Choroid plexus epithelial cell (primary cell): Measurements from ENCODE around the gene AMBRA1.

ENCODE experiments used
- DNase-seq: peaks from one replicate; pipeline ENCODE4 v3.0.0-alpha.2; 2010; ENCODE audit warnings: low read depth
- H3K4me3 ChIP-seq: 2 replicates; pipeline ENCODE4 v1.5.1; 2011; ENCODE audit warnings: low read depth, mild to moderate bottlenecking, control low read depth, low read length, moderate library complexity
- TF ChIP-seq, protein P1 (sequence below): conservative IDR thresholded peaks from 2 replicates; pipeline ENCODE4 v1.5.1; 2011; ENCODE audit warnings: low read depth, mild to moderate bottlenecking, control low read depth, inconsistent platforms, low read length, moderate library complexity

AMBRA1 gene

GRCh38 chr11:46364056-46364455, 229.8 kb downstream of the AMBRA1 start:
- TF ChIP-seq, protein P1, sequence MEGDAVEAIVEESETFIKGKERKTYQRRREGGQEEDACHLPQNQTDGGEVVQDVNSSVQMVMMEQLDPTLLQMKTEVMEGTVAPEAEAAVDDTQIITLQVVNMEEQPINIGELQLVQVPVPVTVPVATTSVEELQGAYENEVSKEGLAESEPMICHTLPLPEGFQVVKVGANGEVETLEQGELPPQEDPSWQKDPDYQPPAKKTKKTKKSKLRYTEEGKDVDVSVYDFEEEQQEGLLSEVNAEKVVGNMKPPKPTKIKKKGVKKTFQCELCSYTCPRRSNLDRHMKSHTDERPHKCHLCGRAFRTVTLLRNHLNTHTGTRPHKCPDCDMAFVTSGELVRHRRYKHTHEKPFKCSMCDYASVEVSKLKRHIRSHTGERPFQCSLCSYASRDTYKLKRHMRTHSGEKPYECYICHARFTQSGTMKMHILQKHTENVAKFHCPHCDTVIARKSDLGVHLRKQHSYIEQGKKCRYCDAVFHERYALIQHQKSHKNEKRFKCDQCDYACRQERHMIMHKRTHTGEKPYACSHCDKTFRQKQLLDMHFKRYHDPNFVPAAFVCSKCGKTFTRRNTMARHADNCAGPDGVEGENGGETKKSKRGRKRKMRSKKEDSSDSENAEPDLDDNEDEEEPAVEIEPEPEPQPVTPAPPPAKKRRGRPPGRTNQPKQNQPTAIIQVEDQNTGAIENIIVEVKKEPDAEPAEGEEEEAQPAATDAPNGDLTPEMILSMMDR = no peak
- DNase-seq = no peak
- H3K4me3 ChIP-seq = no peak overlapping the region

DNA sequence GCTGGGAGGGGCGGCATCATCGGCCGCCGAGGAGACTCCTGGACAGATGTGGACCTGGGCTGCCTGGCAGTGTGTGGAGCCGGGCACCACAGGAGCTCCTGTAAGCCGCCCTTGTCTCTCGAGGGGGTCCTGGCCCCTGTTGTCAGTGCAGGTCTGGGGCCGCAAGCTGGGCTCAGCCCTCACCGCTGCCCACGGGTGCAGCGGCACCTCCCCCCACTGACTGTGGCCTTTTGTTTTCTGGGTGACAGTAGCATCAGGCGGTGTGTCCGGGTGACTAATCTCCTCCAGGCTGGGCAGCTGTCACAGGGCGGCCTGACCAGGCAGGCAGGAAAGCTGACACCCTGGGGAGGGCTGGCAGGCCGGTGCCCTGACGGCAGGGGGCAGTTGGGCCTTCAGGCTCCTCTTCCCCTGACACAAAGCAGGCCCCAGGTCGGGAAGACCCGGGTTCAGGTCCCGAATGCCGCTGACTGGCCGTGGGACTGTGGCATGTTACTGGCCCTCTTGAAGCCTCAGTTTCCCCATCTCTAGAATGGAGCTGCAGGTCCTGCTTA, 230.3 kb downstream of the AMBRA1 start:
- no peak overlapping the region for H3K4me3 ChIP-seq
- TF ChIP-seq, protein P1 = no peak
- no peak for DNase-seq

- no peak overlapping the region for H3K4me3 ChIP-seq
- TF ChIP-seq, protein P1 = no peak
- DNase-seq = peak; percentile 87
These were observed 230.8 kb downstream of the AMBRA1 start for GRCh38 chr11:46363031-46363407.

- peak overlapping the region; percentile 40 for H3K4me3 ChIP-seq
- no peak for DNase-seq
- TF ChIP-seq, protein P1 = no peak
These were observed 231.4 kb downstream of the AMBRA1 start for GRCh38 chr11:46362156-46363030.

- DNase-seq = peak; percentile 64
- peak overlapping the region; percentile 40 for H3K4me3 ChIP-seq
- TF ChIP-seq, protein P1 = no peak
These were observed 232.3 kb downstream of the AMBRA1 start for GRCh38 chr11:46361283-46362155.

DNA sequence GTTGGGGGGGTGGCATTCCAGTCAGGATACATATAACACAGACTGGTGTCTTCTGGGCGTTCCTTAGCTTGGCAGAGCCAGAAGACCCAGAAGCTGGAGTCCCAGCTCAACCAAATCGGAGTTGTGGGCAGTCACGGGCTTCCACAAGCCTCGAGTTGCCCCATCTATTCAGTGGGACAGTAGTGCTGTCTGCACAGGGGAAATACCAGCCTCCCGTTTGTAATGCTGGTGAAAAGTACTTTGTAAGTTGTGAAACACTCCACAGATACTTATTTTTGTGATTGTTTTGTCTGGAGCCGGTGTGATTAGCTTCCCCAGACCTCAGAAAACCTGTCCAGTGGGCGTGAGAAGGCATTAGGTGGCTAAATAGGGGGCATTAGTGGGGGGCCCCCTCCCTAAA, 232.9 kb downstream of the AMBRA1 start:
- no peak overlapping the region for H3K4me3 ChIP-seq
- TF ChIP-seq, protein P1 = no peak
- DNase-seq = peak; percentile 39
